Measurements from ENCODE around the gene NXPH3.
"Not testable (repeated sequence)": the region's sequence is repeated elsewhere in the genome, so short reads cannot be mapped to it uniquely, and the experiment has no call there.

DNA sequence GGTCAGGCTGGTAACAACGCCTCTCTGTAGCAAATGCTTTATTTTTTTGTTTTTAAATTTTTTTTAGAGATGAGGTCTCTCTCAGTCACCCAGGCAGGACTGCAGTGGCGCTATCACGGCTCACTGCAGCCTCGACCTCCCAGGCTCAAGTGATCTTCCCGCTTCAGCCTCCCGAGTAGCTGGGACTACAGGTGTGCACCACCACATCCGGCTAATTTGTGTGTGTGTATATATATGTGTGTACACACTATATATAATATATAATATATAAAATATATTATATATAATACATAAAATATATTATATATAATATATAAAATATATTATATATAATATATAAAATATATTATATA, 7.0 kb upstream of the NXPH3 start:
- TF ChIP-seq, protein P1, sequence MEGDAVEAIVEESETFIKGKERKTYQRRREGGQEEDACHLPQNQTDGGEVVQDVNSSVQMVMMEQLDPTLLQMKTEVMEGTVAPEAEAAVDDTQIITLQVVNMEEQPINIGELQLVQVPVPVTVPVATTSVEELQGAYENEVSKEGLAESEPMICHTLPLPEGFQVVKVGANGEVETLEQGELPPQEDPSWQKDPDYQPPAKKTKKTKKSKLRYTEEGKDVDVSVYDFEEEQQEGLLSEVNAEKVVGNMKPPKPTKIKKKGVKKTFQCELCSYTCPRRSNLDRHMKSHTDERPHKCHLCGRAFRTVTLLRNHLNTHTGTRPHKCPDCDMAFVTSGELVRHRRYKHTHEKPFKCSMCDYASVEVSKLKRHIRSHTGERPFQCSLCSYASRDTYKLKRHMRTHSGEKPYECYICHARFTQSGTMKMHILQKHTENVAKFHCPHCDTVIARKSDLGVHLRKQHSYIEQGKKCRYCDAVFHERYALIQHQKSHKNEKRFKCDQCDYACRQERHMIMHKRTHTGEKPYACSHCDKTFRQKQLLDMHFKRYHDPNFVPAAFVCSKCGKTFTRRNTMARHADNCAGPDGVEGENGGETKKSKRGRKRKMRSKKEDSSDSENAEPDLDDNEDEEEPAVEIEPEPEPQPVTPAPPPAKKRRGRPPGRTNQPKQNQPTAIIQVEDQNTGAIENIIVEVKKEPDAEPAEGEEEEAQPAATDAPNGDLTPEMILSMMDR (IDR thresholded peaks at IDR 0.05): not testable (repeated sequence)
- TF ChIP-seq POLR2A (IDR thresholded peaks at IDR 0.05): not testable (repeated sequence)

Measured in prostate gland (tissue), 2 donors.